GM21619 (cell line): ENCODE measurements around the gene P2RX2.
"Not testable (repeated sequence)": the region's sequence is repeated elsewhere in the genome, so short reads cannot be mapped to it uniquely, and the experiment has no call there.

ENCODE experiments used
- ATAC-seq: cut with Tn5 transposase; IDR thresholded peaks from one replicate; pipeline ENCODE4 v1.9.1; 2021; ENCODE audit not compliant: unreplicated experiment

Gene P2RX2

GRCh38 chr12:132583411-132583710, 35.2 kb upstream of the P2RX2 start:
- ATAC-seq = no peak

GRCh38 chr12:132583736-132584135, 34.8 kb upstream of the P2RX2 start:
- no peak for ATAC-seq

- no peak for ATAC-seq
Observed at GRCh38 chr12:132584429-132584828, 34.1 kb upstream of the P2RX2 start.

GRCh38 chr12:132585177-132585576, 33.4 kb upstream of the P2RX2 start:
- no peak for ATAC-seq

GRCh38 chr12:132586929-132587328, 31.6 kb upstream of the P2RX2 start:
- ATAC-seq = no peak

- ATAC-seq = no peak
Observed at GRCh38 chr12:132587781-132588180, 30.8 kb upstream of the P2RX2 start.

GRCh38 chr12:132588319-132588718, 30.3 kb upstream of the P2RX2 start:
- ATAC-seq = no peak

- no peak for ATAC-seq
Observed at GRCh38 chr12:132588821-132589669, 29.5 kb upstream of the P2RX2 start.

- ATAC-seq = no peak
Observed at GRCh38 chr12:132591107-132591935, 27.3 kb upstream of the P2RX2 start.

- ATAC-seq = no peak
Observed at GRCh38 chr12:132592282-132592970, 26.1 kb upstream of the P2RX2 start.

- no peak for ATAC-seq
Observed at GRCh38 chr12:132593071-132593470, 25.5 kb upstream of the P2RX2 start.

GRCh38 chr12:132593521-132593920, 25.1 kb upstream of the P2RX2 start:
- no peak for ATAC-seq

- ATAC-seq = peak; percentile 71
Observed at GRCh38 chr12:132593938-132594358, 24.6 kb upstream of the P2RX2 start.

- ATAC-seq = no peak
Observed at GRCh38 chr12:132595183-132595582, 23.4 kb upstream of the P2RX2 start.

GRCh38 chr12:132596016-132596415, 22.6 kb upstream of the P2RX2 start:
- ATAC-seq = no peak

- ATAC-seq = no peak
Observed at GRCh38 chr12:132597333-132598316, 21.0 kb upstream of the P2RX2 start.

- ATAC-seq = not testable (repeated sequence)
Observed at GRCh38 chr12:132599502-132599901, 19.1 kb upstream of the P2RX2 start.

GRCh38 chr12:132600048-132601032, 18.2 kb upstream of the P2RX2 start:
- ATAC-seq = no peak

GRCh38 chr12:132601171-132601883, 17.2 kb upstream of the P2RX2 start:
- no peak for ATAC-seq
